Measurements from ENCODE around the gene CSH1. TPM values are rescaled to one million over a fixed set of nuclear protein-coding genes. Genes with fewer than 3 reads are reported as not detected.

Gene CSH1
- not detected for total RNA-seq

DNA sequence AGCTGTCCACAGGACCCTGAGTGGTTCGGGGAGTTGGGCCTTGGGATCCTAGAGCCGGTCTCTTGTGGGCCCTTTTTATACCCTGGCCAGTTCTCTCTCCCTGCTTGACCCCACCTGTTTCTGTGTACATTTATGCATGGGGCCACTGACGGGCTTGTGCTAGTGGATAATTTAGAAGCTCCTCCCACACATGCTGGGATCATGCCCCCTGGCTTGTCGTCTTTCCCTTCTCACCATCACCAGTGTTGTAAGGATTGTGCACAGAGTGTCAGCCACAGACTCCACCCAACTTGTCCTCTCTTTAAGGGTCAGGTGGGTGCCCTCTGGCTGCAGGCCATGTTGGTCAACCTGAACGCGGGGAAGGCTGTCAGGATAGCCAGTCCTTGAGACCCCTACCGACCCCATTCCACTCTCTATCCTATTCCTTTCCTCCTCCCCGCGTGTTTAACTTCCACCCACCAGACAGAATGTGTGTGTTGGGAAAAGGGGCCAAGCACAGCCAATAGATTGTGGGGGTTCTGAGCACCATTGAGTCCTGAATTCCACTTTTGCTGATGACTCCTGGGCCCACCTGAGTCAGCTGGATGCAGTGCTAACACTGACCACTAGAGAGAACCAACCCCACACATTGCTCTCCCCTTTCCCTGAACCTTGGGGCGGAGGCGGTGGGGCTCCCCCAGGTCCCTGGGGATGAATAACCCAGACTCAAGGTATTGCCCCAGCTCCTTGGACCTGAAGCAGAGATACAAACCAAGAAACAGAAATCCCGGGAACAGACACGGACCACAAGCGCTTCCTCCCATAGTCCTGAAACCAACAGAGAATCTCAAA is at the start of gene CSH1:
Gene CSH1, minus strand, starts transcription at position 51 of the 831 bp plus-strand sequence. CDS start 63 bp downstream, outside the sequence.

GRCh38 chr17:63931981-63932561 is 35.7 kb upstream of the CSH1 start, which contains the start of gene CD79B:
Gene CD79B (minus strand): TSS chr17:63932331. CDS start chr17:63932261, 70 bp downstream.

GRCh38 chr17:63918789-63919305 is 22.5 kb upstream of the CSH1 start, which contains the start of gene GH1:
Gene GH1 (minus strand): TSS chr17:63918839. CDS start chr17:63918776, 63 bp downstream.

DNA sequence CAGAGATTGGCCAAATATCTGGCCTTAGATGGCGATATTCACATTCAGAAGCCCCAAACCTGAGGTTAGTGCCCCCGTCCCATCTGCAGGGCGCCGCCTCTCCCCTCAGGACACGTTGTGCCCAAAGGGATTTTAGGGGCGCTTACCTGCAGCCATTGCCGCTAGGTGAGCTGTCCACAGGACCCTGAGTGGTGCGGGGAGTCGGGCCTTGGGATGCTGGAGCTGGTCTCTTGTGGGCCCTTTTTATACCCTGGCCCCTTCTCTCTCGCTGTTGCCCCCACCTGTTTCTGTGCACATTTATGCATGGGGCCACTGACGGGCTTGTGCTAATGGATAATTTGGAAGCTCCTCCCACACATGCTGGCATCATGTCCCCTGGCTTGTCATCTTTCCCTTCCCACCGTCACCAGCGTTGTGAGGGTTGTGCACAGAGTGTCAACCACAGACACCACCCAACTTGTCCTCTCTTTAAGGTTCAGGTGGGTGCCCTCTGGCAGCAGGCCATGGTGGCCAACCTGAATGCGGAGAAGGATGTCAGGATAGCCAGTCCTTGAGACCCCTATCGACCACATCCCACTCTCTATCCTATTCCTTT is 14.8 kb upstream of the CSH1 start, which contains the start of gene CSHL1:
Gene CSHL1, minus strand, starts transcription at position 218 of the 595 bp plus-strand sequence. Its CDS starts 62 bp downstream, at position 156.

DNA sequence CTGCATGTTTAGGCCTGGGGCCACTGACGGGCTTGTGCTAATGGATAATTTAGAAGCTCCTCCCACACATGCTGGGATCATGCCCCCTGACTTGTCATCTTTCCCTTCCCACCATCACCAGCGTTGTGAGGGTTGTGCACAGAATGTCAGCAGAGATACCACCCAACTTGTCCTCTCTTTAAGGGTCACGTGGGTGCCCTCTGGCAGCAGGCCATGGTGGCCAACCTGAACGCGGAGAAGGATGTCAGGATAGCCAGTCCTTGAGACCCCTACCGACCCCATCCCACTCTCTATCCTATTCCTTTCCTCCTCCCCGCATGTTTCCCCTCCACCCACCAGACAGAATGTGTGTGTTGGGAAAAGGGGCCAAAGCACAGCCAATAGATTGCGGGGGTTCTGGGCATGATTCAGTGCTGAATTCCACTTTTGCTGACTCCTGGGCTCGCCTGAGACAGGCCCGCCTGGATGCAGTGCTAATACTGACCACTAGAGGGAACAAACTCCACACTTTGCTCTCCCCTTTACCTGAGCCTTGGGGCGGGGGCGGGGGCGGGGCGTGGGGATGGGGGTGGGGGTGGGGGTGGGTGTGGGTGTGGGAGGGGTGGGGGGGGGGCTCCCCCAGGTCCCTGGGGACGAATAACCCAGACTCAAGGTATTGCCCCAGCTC is 14.3 kb downstream of the CSH1 start, which contains the start of gene GH2:
Gene GH2, minus strand, starts transcription at position 10 of the 667 bp plus-strand sequence. CDS start 143 bp downstream, outside the sequence.

DNA sequence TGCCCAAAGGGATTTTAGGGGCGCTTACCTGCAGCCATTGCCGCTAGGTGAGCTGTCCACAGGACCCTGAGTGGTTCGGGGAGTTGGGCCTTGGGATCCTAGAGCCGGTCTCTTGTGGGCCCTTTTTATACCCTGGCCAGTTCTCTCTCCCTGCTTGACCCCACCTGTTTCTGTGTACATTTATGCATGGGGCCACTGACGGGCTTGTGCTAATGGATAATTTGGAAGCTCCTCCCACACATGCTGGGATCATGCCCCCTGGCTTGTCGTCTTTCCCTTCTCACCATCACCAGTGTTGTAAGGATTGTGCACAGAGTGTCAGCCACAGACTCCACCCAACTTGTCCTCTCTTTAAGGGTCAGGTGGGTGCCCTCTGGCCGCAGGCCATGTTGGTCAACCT is 22.8 kb downstream of the CSH1 start, which contains the start of gene CSH2:
Gene CSH2, minus strand, starts transcription at position 101 of the 400 bp plus-strand sequence. Its CDS starts 63 bp downstream, at position 38.

Small RNA genes within 50 kb of the gene (small RNA-seq; reads per million reads assigned to genes)
- gene AC040958.1 (ENCODE audit: low replicate concordance) (not detected), gene AC127029.1 (ENCODE audit: low replicate concordance) (not detected), gene GH1 (ENCODE audit: low replicate concordance) (not detected)

Other genes with a start within 250 kb of the CSH1 start
- 31.6 TPM for gene LIMD2, start 196.4 kb downstream of the CSH1 start, total RNA-seq
- gene STRADA, start 154.8 kb downstream of the CSH1 start, total RNA-seq, result 64.8 TPM
- 47.0 TPM for gene CCDC47, start 123.0 kb downstream of the CSH1 start, total RNA-seq
- 155 TPM for gene DDX42, start 122.4 kb downstream of the CSH1 start, total RNA-seq
- gene PSMC5, start 69.1 kb downstream of the CSH1 start, total RNA-seq, result 35.4 TPM
- 46.0 TPM for gene FTSJ3, start 68.9 kb downstream of the CSH1 start, total RNA-seq
- gene SMARCD2, start 53.9 kb downstream of the CSH1 start, total RNA-seq, result 16.6 TPM
- gene CSH2, start 22.9 kb downstream of the CSH1 start, total RNA-seq, result not detected
- gene GH2, start 14.6 kb downstream of the CSH1 start, total RNA-seq, result not detected
- not detected for gene CSHL1, start 14.7 kb upstream of the CSH1 start, total RNA-seq
- gene GH1, start 22.3 kb upstream of the CSH1 start, total RNA-seq, result not detected
- 0.63 TPM for gene CD79B, start 35.8 kb upstream of the CSH1 start, total RNA-seq
- gene SCN4A, start 76.3 kb upstream of the CSH1 start, total RNA-seq, result not detected
- gene PRR29, start 101.8 kb upstream of the CSH1 start, total RNA-seq, result 1.9 TPM
- gene ICAM2, start 124.1 kb upstream of the CSH1 start, total RNA-seq, result 6.6 TPM
- 10.0 TPM for gene ERN1, start 233.6 kb upstream of the CSH1 start, total RNA-seq

Measured in parietal lobe (tissue), 2 donors.